ENCODE measurements around the gene SGTA. TPM values are rescaled to one million over a fixed set of nuclear protein-coding genes. Genes with fewer than 3 reads are reported as not detected.

SGTA gene
- total and polyA plus RNA-seq, 2 of the 13 experiments (the other 11 are each of a cell fraction or from before 2014, with no cell fraction given), result 43.9 to 47.4 TPM

- no peak for TF ChIP-seq NCOA5 (CRISPR knock-in tag; IDR thresholded peaks at IDR 0.05)
- peak; percentile 40; the same call in 1 of the 2 replicates for TF ChIP-seq NR2F6 (IDR thresholded peaks at IDR 0.05)
- TF ChIP-seq NR2F6 (CRISPR knock-in tag; IDR thresholded peaks at IDR 0.05), result no peak
- TF ChIP-seq FOXO4 (CRISPR knock-in tag; conservative IDR thresholded peaks at IDR 0.05), result no peak
- 0 out of 2 replicates have a peak, but pooled peaks have one; percentile 23 for TF ChIP-seq HIVEP1 (CRISPR knock-in tag; IDR thresholded peaks at IDR 0.05)
- no peak for TF ChIP-seq SP4 (CRISPR knock-in tag; IDR thresholded peaks at IDR 0.05)
- TF ChIP-seq ZNF101 (CRISPR knock-in tag; IDR thresholded peaks at IDR 0.05; ENCODE audit: borderline replicate concordance, low read depth), result no peak
- TF ChIP-seq ZHX1 (CRISPR knock-in tag; IDR thresholded peaks at IDR 0.05; ENCODE audit: low read depth), result peak; percentile 65; the same call in 1 of the 2 replicates
- TF ChIP-seq MBNL3 (CRISPR knock-in tag; conservative IDR thresholded peaks at IDR 0.05), result no peak
- TF ChIP-seq KMT2A (CRISPR knock-in tag; IDR thresholded peaks at IDR 0.05), result peak; percentile 80
- no peak for TF ChIP-seq NFIB (CRISPR knock-in tag; IDR thresholded peaks at IDR 0.05; ENCODE audit: borderline replicate concordance)
- TF ChIP-seq GZF1 (CRISPR knock-in tag; IDR thresholded peaks at IDR 0.05), result no peak
- no peak for TF ChIP-seq SMAD9 (CRISPR knock-in tag; IDR thresholded peaks at IDR 0.05)
- no peak for TF ChIP-seq ZNF331 (CRISPR knock-in tag; IDR thresholded peaks at IDR 0.05)
- TF ChIP-seq MTF2 (CRISPR knock-in tag; IDR thresholded peaks at IDR 0.05; ENCODE audit: borderline replicate concordance), result no peak
- 0 out of 2 replicates have a peak, but pooled peaks have one; percentile 24 for TF ChIP-seq SIN3A (IDR thresholded peaks at IDR 0.05; ENCODE audit: borderline replicate concordance, low read depth, low read length)
- no peak for TF ChIP-seq KLF13 (CRISPR knock-in tag; IDR thresholded peaks at IDR 0.05)
- no peak; the same call in 1 of the 2 replicates for TF ChIP-seq ZBTB33 (CRISPR knock-in tag; IDR thresholded peaks at IDR 0.05)
- no peak for TF ChIP-seq HCFC1 (IDR thresholded peaks at IDR 0.05; ENCODE audit: low read depth, low read length)
- peak; percentile 98 for TF ChIP-seq CREB1 (IDR thresholded peaks at IDR 0.05)
- TF ChIP-seq CREB1 (CRISPR knock-in tag; IDR thresholded peaks at IDR 0.05), result peak; percentile 90
- TF ChIP-seq HNF4A (CRISPR knock-in tag; IDR thresholded peaks at IDR 0.05), result peak; percentile 77
- no peak for TF ChIP-seq ZNF740 (CRISPR knock-in tag; IDR thresholded peaks at IDR 0.05)
- TF ChIP-seq MXI1 (IDR thresholded peaks at IDR 0.05; ENCODE audit: borderline replicate concordance, low read depth, low read length), result peak; percentile 56; the same call in 1 of the 3 replicates
Observed at GRCh38 chr19:2775556-2776430, 7.3 kb downstream of the SGTA start (continued).

All from HepG2 (cell line).